ENCODE results near the gene TAS2R60.
"Not testable (repeated sequence)": the region's sequence is repeated elsewhere in the genome, so short reads cannot be mapped to it uniquely, and the experiment has no call there.

TAS2R60 gene

DNA sequence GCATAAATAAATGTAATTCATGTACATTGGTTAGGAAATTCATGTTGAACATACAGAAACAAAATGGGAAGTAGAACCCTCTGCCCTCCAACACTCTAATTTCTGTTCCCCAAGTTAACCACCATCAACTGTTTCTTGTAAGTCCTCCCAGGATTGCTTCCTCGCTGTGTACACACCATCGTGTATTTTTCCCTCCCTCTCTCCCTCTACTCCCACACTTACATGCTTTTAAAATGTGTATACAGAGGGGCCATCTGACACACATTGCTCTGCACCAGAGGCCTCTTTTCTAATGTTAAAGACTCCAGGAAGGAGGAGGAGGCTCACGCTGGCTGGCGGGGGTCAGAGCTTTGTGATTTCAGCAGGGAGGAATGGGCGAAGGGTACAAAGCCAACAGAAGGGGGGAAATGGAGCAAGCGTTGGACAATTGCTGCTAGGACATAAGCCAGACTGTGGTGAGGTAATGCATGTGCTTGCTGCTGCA, 32.7 kb upstream of the TAS2R60 start:
- DNase-seq (ENCODE audit: low read depth in 2 of 3, low spot score in 1 of 3) = no peak

DNA sequence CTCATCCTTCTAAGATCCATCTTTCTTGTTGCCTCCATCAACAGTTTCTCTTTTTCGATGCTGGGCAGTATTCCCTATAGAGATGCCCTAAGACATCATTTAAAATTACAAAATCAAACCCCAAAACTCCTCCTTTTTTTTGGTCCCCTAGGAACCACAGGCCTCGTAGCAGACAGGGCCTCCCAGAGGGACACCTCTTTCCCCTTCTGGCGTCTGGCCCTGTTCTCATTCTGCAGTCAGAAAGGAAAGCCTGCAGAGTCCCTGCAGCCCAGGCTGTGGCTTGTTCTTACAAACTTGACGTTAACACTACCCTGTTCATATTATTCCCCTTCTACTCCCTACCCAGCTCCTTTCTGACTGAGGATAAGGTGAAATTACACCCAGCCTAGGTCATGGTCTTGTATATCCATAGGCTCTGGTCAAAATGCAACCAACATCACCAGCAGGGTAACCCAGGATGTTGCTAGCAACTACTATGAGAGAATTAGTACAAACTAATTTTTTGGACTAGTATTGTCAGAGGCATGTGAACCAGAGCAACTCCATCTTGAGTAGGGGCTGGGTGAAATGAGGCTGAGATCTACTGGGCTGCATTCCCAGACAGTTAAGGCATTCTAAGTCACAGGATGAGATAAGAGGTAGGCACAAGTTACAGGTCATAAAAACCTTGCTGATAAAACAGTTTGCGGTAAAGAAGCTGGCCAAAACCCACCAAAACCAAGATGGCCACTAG, 31.1 kb upstream of the TAS2R60 start:
- DNase-seq (ENCODE audit: low read depth in 2 of 3, low spot score in 1 of 3) = no peak

- DNase-seq (ENCODE audit: low read depth in 2 of 3, low spot score in 1 of 3) = no peak
Observed at GRCh38 chr7:143413123-143413522, 30.1 kb upstream of the TAS2R60 start.

GRCh38 chr7:143415209-143415608, 28.0 kb upstream of the TAS2R60 start:
- not testable (repeated sequence) for DNase-seq (ENCODE audit: low read depth in 2 of 3, low spot score in 1 of 3)

DNA sequence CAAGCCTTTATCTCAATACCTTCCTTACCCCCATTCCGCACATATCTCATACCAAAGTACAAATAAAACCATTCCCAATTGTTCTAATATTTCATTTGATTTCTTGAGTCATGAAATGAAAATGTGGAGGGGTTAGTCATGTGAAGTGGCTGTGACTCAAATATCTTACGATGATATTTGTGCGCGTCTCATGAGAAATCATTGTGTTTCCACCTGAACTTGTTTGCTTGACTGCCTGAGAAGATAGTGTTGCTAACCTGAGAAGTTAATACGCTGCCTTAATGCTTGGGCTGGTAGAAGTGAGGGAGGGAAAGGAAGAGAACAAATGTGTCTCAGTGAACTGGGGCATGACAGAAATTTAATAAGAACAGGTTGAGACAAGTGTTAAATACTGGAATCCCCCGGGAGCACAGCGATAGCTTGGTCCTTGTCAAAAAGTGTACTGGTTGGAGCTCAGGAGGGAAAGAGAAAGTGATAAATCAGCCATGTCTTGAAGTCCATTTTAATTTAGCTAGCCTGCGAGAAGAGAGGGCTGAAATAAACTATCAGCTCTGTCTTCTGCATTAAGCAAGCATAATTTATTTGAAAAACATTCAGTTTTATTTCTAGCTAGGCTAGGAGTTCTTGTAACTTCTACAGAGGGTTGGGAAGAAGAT, 27.4 kb upstream of the TAS2R60 start:
- no peak for DNase-seq (ENCODE audit: low read depth in 2 of 3, low spot score in 1 of 3)

DNA sequence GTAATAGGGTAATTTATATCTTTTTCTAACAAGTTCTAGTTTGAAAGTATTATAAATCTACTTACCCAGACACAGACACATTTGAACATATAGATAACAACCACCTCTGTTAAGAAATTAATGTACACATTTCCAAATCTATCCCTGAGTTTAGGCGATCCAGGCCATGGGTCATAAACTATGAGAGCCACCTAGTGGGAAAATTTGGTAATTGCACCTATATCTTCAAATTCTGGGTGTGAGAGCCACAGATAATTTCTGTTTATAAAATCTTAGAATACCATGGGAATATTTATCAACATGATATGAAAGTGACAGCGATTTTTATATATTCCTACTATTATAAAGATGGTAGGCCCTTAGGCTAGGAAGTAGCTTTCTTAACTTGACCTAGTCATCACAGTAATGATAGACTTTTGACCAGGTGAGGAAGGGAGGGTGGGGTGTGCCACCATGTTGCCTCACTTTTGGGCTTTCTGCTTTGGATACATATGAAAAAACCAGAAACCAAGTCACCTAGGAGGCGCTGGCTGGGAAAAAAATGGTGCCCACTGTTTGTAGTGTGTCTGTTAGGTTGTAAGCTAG, 26.6 kb upstream of the TAS2R60 start:
- peak in 1 of 3 donors; percentile 41 for DNase-seq (ENCODE audit: low read depth in 2 of 3, low spot score in 1 of 3)

GRCh38 chr7:143417734-143418383, 25.4 kb upstream of the TAS2R60 start:
- no peak for DNase-seq (ENCODE audit: low read depth in 2 of 3, low spot score in 1 of 3)

DNA sequence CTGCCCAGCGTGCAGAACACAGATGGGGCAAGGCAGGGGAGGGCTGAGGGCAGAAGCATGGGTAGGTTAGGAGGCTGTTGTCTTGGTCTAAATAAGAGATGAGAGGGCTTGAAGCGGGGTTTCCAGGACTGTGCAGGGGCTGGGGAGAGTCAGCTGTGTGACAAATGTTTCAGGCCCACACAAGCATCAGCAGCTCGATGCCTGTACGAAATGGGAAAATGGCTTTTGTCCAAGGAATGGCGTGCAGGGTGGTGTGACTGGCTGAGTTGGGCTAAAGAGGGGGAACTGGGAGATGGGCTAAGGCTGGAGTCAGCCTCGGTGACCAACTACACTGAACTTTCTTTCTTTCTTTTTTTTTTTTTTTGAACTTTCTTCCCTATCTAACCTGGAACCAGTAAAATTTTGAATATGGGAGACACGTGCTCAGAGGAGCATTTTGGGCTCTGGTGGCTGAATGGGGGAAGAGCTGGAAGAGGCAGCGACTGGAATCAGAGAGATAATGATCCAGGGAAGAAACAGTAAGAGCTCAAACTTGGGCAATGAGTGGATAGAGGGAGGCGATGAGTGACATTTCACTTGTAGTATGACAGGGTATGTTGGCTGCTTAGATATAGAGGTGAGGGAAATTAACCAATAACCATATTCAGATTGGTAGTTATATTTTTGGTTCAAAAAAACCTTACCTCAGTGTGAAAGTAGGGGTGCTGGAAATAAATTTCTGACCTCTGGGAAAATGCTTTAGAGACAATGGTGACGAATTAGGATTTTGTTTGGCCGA, 24.4 kb upstream of the TAS2R60 start:
- no peak for DNase-seq (ENCODE audit: low read depth in 2 of 3, low spot score in 1 of 3)

DNA sequence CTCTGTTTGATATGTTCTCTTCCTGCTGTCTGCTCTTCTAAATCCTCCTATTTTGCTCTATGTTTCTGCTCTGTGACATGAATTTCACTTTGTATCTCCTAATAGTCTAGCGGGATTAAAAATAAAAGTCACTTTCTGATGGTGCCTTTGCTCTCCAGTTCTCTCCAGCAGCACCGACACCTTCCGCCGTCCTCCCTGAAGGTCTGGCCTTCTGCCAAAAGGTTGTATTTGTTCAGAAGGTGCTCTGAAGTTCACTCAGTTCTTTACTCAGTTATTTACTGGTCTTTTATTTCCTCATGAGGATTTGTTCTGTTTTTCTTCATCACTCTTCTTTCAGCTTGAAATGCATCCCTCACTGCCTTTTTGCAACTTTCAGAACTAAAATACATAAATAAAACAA, 23.4 kb upstream of the TAS2R60 start:
- DNase-seq (ENCODE audit: low read depth in 2 of 3, low spot score in 1 of 3) = no peak

GRCh38 chr7:143420624-143421023, 22.6 kb upstream of the TAS2R60 start:
- not testable (repeated sequence) for DNase-seq (ENCODE audit: low read depth in 2 of 3, low spot score in 1 of 3)

DNA sequence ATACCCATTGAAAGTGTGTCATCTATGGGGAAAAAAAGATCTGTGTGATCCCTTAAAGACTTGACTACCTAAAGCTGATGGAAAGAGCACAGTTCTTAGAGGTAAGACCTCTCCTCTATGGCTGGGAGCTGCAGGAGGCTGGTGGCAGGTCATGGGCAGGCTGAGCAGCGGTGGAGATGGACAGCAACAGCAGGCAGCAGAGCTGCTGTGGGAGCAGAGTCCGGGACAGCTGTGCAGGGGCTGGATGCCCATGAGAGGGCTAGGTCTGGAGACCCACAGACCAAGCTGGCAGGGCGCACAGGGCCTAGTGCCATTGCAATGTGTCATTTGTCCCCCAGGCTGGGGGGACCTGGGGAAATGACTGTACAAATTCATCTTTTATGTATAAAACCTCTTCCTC, 21.2 kb upstream of the TAS2R60 start:
- DNase-seq (ENCODE audit: low read depth in 2 of 3, low spot score in 1 of 3) = no peak

DNA sequence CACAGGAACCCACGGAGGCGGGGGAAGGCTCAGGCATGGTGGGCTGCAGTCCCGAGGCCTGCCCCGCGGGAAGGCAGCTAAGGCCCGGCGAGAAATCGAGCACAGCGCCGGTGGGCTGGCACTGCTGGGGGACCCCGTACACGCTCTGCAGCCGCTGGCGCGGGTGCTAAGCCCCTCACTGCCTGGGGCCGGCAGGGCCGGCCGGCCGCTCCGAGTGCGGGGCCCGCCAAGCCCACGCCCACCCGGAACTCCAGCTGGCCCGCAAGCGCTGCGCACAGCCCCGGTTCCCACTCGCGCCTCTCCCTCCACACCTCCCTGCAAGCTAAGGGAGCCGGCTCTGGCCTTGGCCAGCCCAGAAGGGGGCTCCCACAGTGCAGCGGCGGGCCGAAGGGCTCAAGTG, 18.8 kb upstream of the TAS2R60 start:
- not testable (repeated sequence) for DNase-seq (ENCODE audit: low read depth in 2 of 3, low spot score in 1 of 3)

DNA sequence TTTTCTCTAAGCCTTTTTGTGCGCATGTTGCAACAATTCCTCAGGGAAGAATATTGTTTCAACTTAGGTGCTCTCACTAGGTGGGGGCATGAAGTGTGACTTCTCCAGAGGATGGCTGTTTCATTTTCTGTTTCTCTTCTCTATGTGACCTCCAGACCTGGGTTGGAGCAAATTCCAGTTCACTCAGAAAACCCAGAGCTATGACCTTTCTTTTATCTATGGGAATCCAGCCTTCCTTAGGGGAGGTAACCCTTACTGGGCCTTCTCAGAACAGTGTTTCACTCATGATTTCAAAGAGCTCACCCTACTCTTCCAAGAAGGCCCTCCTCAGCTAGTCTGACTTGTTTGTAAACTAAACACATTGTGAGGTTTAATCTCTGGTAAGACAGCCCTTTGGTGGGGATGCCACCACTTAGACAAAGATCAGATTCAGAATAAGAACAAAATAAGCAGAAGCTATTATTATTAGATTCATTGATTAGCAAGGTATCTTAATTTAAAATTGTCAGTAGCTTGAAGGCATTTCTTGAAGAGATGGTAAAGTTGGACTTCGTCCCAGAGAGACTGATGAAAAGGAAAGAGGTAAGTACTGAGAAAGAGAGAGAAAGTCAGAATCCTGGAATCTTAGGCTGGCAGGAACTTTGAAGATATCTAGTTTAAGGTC, 16.6 kb upstream of the TAS2R60 start:
- DNase-seq (ENCODE audit: low read depth in 2 of 3, low spot score in 1 of 3) = no peak

DNA sequence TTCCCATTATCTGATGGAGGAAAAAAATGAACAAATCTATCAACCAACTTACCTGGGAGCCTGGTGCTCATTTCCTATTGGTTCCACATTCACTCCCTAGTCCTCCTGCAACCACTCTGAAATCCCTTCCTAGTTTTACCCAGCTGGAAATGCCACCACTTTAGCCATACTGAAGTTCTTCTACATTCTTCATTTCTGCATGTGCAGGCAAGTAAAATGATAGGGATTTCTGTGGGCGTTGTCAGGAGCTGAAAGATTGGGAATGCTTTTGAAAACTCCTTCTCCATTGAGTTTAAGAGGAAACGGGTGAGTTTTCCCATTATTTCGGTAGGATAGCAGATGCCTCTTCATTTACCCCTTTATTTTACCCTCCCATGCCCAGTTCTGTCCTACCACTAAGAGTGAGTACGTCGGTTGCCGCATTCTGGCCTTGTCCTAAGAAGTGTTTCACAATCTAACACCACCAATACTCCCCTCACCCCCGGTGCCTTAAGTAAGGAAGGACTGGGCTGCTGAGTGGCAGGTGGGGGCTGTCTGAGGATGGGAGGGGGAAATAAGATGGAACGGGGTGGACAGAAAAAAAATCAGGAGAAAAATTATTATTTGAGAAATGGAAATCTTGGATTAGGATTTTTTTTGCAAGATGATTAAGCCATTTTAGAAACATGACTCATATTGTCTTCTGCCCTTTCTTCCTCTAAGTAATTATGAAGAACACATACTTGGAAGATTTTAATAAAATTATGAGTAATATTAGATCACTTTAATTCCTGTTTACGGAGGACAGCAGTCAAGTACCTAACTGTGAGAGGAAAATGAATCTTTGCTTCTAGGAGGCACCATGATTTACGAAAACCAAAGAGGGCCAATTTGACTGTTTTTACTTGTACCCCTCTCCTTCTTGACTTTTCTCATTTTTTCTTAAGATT, 13.2 kb upstream of the TAS2R60 start:
- no peak for DNase-seq (ENCODE audit: low read depth in 2 of 3, low spot score in 1 of 3)

- no peak for DNase-seq (ENCODE audit: low read depth in 2 of 3, low spot score in 1 of 3)
Observed at GRCh38 chr7:143431109-143431508, 12.1 kb upstream of the TAS2R60 start.

DNA sequence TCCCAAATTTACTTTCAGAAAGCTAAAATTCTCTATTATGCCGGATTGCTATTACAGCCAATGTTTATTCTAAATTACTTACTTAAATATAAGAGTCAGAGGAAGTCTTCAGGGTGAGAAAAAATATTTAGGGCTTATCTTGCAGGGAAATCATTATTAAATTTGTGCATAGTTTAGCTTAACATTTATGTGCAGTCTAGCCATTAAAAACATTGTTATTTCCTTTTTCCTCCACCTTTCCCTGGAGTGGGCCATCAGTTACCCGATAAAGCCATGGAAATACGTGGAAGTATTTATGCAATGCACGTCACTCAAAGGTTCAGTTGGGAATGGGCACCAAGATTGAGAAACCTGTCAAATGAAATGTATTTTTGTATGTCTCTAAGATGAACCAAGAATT, 9.5 kb upstream of the TAS2R60 start:
- no peak for DNase-seq (ENCODE audit: low read depth in 2 of 3, low spot score in 1 of 3)

- DNase-seq (ENCODE audit: low read depth in 2 of 3, low spot score in 1 of 3) = no peak
Observed at GRCh38 chr7:143434660-143435059, 8.6 kb upstream of the TAS2R60 start.

DNA sequence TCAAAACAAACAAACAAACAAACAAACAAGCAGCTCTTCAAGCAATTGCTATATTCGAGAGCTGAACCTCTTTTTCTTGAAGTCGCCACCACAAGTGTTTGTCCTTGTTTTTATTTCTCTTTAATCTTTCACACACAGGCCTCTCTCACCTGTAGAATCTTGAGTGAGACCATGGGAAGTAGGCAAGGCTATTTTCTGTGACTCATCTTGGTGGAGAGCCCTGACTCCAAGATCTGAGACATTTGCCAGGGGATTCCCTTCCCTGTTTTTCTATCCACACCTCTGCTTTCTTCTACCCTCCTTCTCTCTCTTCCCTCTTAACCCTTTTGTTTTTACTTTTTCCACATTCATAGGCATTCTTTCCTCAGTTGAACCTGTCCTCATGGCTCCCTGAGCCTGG, 8.0 kb upstream of the TAS2R60 start:
- no peak for DNase-seq (ENCODE audit: low read depth in 2 of 3, low spot score in 1 of 3)

- no peak for DNase-seq (ENCODE audit: low read depth in 2 of 3, low spot score in 1 of 3)
Observed at GRCh38 chr7:143436325-143436946, 6.8 kb upstream of the TAS2R60 start.
